Ishikawa (cell line): Measurements from ENCODE around the gene ADCY9.

Experiments used
- CEBPB ChIP-seq: IDR thresholded peaks from 2 replicates; pipeline ENCODE4 v1.6.1; 2012
- CREB1 ChIP-seq: IDR thresholded peaks from 2 replicates; pipeline ENCODE4 v1.6.1; 2012; ENCODE audit warnings: low read depth
- EGR1 ChIP-seq: IDR thresholded peaks from 2 replicates; pipeline ENCODE4 v1.6.1; 2012
- EP300 ChIP-seq: IDR thresholded peaks from 2 replicates; pipeline ENCODE4 v1.6.1; 2012; ENCODE audit warnings: borderline replicate concordance
- NFIC ChIP-seq: IDR thresholded peaks from 2 replicates; pipeline ENCODE4 v1.6.1; 2012
- RAD21 ChIP-seq: IDR thresholded peaks from 2 replicates; pipeline ENCODE4 v1.6.1; 2012; ENCODE audit warnings: low read depth
- TAF1 ChIP-seq: IDR thresholded peaks from 2 replicates; pipeline ENCODE4 v1.6.1; 2012; ENCODE audit warnings: low read depth, mild to moderate bottlenecking
- TEAD4 ChIP-seq: IDR thresholded peaks from 2 replicates; pipeline ENCODE4 v1.6.1; 2012
- YY1 ChIP-seq: IDR thresholded peaks from 2 replicates; pipeline ENCODE4 v1.6.1; 2012; ENCODE audit warnings: low read depth
- ZBTB7A ChIP-seq: IDR thresholded peaks from 2 replicates; pipeline ENCODE4 v1.6.1; 2012; ENCODE audit warnings: low read depth
- TF ChIP-seq, protein P1 (sequence below): IDR thresholded peaks from 2 replicates; pipeline ENCODE4 v1.6.1; 2012; ENCODE audit warnings: low read depth, mild to moderate bottlenecking

GRCh38 chr16:4082474-4083044, 33.7 kb downstream of the ADCY9 start:
- TF ChIP-seq YY1 (no peak), CEBPB (no peak), EGR1 (no peak), TEAD4 (no peak), EP300 (no peak), RAD21 (no peak), TAF1 (no peak), NFIC (no peak), ZBTB7A (no peak), CREB1 (no peak)
- TF ChIP-seq, protein P1, sequence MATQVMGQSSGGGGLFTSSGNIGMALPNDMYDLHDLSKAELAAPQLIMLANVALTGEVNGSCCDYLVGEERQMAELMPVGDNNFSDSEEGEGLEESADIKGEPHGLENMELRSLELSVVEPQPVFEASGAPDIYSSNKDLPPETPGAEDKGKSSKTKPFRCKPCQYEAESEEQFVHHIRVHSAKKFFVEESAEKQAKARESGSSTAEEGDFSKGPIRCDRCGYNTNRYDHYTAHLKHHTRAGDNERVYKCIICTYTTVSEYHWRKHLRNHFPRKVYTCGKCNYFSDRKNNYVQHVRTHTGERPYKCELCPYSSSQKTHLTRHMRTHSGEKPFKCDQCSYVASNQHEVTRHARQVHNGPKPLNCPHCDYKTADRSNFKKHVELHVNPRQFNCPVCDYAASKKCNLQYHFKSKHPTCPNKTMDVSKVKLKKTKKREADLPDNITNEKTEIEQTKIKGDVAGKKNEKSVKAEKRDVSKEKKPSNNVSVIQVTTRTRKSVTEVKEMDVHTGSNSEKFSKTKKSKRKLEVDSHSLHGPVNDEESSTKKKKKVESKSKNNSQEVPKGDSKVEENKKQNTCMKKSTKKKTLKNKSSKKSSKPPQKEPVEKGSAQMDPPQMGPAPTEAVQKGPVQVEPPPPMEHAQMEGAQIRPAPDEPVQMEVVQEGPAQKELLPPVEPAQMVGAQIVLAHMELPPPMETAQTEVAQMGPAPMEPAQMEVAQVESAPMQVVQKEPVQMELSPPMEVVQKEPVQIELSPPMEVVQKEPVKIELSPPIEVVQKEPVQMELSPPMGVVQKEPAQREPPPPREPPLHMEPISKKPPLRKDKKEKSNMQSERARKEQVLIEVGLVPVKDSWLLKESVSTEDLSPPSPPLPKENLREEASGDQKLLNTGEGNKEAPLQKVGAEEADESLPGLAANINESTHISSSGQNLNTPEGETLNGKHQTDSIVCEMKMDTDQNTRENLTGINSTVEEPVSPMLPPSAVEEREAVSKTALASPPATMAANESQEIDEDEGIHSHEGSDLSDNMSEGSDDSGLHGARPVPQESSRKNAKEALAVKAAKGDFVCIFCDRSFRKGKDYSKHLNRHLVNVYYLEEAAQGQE = no peak
